ENCODE measurements around the gene KRT37. TPM values are rescaled to one million over a fixed set of nuclear protein-coding genes. Genes with fewer than 3 reads are reported as not detected.

KRT37 gene
- total RNA-seq, 4 donors from 2014 or later = not detected

DNA sequence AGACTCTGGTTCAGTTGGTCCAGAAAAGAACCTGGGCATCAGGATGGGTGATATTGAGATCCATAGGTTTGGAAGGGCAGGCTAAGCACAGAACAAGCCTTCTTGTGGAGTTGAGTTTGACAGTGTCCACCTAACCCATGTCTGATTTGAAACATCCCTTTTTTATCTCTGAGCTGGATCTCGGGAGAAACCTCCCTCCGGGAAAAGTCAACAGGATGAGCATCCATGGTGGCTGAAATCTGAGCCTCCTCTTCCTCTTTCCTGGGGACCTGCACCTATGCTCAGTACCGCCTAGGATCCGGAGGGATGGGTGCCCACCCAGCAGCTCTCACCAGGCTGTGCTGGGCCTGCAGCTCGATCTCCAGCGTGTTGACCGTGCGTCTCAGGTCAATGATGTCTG is 39.4 kb upstream of the KRT37 start:
- Histone ChIP-seq H3K4me1 (peaks cover 0 to 30% (median 3%) of the 10 kb centered on the region in 3 donors), H3K9me3 (peaks cover 0 to 14% (median 0%) of the 10 kb centered on the region in 3 donors), H3K27ac (no peak overlapping the region), H3K36me3 (no peaks in the 10 kb centered on the region), H3K4me3 (no peak overlapping the region), H3K27me3 (no peaks in the 10 kb centered on the region)
- TF ChIP-seq POLR2AphosphoS5 (IDR thresholded peaks at IDR 0.05) (no peak), POLR2A (IDR thresholded peaks at IDR 0.05) (no peak), EP300 (IDR thresholded peaks at IDR 0.05) (no peak)
- TF ChIP-seq, protein P1, sequence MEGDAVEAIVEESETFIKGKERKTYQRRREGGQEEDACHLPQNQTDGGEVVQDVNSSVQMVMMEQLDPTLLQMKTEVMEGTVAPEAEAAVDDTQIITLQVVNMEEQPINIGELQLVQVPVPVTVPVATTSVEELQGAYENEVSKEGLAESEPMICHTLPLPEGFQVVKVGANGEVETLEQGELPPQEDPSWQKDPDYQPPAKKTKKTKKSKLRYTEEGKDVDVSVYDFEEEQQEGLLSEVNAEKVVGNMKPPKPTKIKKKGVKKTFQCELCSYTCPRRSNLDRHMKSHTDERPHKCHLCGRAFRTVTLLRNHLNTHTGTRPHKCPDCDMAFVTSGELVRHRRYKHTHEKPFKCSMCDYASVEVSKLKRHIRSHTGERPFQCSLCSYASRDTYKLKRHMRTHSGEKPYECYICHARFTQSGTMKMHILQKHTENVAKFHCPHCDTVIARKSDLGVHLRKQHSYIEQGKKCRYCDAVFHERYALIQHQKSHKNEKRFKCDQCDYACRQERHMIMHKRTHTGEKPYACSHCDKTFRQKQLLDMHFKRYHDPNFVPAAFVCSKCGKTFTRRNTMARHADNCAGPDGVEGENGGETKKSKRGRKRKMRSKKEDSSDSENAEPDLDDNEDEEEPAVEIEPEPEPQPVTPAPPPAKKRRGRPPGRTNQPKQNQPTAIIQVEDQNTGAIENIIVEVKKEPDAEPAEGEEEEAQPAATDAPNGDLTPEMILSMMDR (IDR thresholded peaks at IDR 0.05) = no peak
- no peak for ATAC-seq
- WGBS, 2 donors (ENCODE audit: low coverage in 1 of 2) = 95% methylated on average over 5 of the region's 8 CpGs; no CpG with 5 or more reads in 1 of the 2 donors

DNA sequence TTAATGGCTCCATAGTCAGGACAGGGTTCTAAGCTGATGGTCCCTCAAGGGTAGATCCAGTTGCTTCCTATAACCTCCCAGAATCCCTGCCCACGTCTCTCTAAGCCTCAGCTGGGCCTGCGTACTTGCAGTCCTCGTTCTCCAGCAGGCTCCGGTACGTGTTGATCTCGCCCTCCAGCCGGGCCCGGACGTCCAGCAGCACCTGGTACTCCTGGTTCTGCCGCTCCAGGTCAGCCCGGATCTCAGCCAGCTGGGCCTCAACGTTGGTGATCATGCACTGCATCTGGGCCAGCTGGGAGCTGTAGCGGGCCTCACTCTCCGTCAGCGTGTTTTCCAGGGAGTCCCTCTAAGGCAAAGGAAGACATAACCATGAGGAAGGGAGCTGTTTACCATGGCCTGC is 38.3 kb upstream of the KRT37 start:
- Histone ChIP-seq H3K9me3 (peaks cover 0 to 3% (median 0%) of the 10 kb centered on the region in 3 donors), H3K4me3 (no peak overlapping the region), H3K36me3 (no peaks in the 10 kb centered on the region), H3K4me1 (peaks cover 0 to 40% (median 3%) of the 10 kb centered on the region in 3 donors), H3K27ac (no peak overlapping the region), H3K27me3 (no peaks in the 10 kb centered on the region)
- 79% methylated on average over 7 of the region's 15 CpGs; no CpG with 5 or more reads in 1 of the 2 donors for WGBS, 2 donors (ENCODE audit: low coverage in 1 of 2)
- ATAC-seq = no peak
- TF ChIP-seq, protein P1 (IDR thresholded peaks at IDR 0.05) = no peak
- TF ChIP-seq POLR2A (IDR thresholded peaks at IDR 0.05) (no peak), POLR2AphosphoS5 (IDR thresholded peaks at IDR 0.05) (no peak), EP300 (IDR thresholded peaks at IDR 0.05) (no peak)

- Histone ChIP-seq H3K4me1 (peaks cover 0 to 26% (median 0%) of the 10 kb centered on the region in 3 donors), H3K36me3 (no peaks in the 10 kb centered on the region), H3K4me3 (no peak overlapping the region), H3K27ac (no peak overlapping the region), H3K9me3 (no peaks in the 10 kb centered on the region), H3K27me3 (no peaks in the 10 kb centered on the region)
- ATAC-seq = no peak
- 0 to 56% methylated on average over 1 to 2 of the region's 4 CpGs for WGBS, 2 donors (ENCODE audit: low coverage in 1 of 2)
- TF ChIP-seq EP300 (IDR thresholded peaks at IDR 0.05) (no peak), POLR2A (IDR thresholded peaks at IDR 0.05) (no peak), POLR2AphosphoS5 (IDR thresholded peaks at IDR 0.05) (no peak)
- TF ChIP-seq, protein P1 (IDR thresholded peaks at IDR 0.05) = no peak
Observed at GRCh38 chr17:41457676-41458075, 33.3 kb upstream of the KRT37 start.

- peaks cover 0 to 8% (median 0%) of the 10 kb centered on the region in 3 donors for H3K9me3 ChIP-seq
- no peak overlapping the region for H3K4me3 ChIP-seq
- peaks cover 5% of the 10 kb centered on the region for H3K27me3 ChIP-seq
- 90 to 93% methylated on average over 2 to 3 of the region's 3 CpGs for WGBS, 2 donors (ENCODE audit: low coverage in 1 of 2)
- no peak for ATAC-seq
- no peaks in the 10 kb centered on the region for H3K36me3 ChIP-seq
- no peak overlapping the region for H3K27ac ChIP-seq
- TF ChIP-seq POLR2AphosphoS5 (IDR thresholded peaks at IDR 0.05) (no peak), EP300 (IDR thresholded peaks at IDR 0.05) (no peak), POLR2A (IDR thresholded peaks at IDR 0.05) (no peak)
- TF ChIP-seq, protein P1 (IDR thresholded peaks at IDR 0.05) = no peak
- peaks cover 0 to 22% (median 0%) of the 10 kb centered on the region in 3 donors for H3K4me1 ChIP-seq
Observed at GRCh38 chr17:41456204-41456603, 31.8 kb upstream of the KRT37 start.

- H3K4me3 ChIP-seq = no peak overlapping the region
- H3K4me1 ChIP-seq = peaks cover 0 to 22% (median 0%) of the 10 kb centered on the region in 3 donors
- no peak overlapping the region for H3K27ac ChIP-seq
- 86% methylated on average over 1 of the region's 1 CpG; no CpG with 5 or more reads in 1 of the 2 donors for WGBS, 2 donors (ENCODE audit: low coverage in 1 of 2)
- H3K27me3 ChIP-seq = peaks cover 5% of the 10 kb centered on the region
- TF ChIP-seq EP300 (IDR thresholded peaks at IDR 0.05) (no peak), POLR2A (IDR thresholded peaks at IDR 0.05) (no peak), POLR2AphosphoS5 (IDR thresholded peaks at IDR 0.05) (no peak)
- TF ChIP-seq, protein P1 (IDR thresholded peaks at IDR 0.05) = no peak
- peaks cover 0 to 14% (median 0%) of the 10 kb centered on the region in 3 donors for H3K9me3 ChIP-seq
- ATAC-seq = no peak
- no peaks in the 10 kb centered on the region for H3K36me3 ChIP-seq
Observed at GRCh38 chr17:41455236-41455635, 30.9 kb upstream of the KRT37 start.
